WERI-Rb-1 (cell line): ENCODE results near the gene SKP2.

ENCODE experiments used
- DNase-seq: peaks from one replicate; pipeline ENCODE4 v3.0.0-alpha.2; 2020
- H3K27ac ChIP-seq: fragments of 250-450 bp; sonication (Bioruptor Pico); 2 replicates; pipeline ENCODE4 v1.5.1; 2020; ENCODE audit warnings: mild to moderate bottlenecking, moderate library complexity
- H3K27me3 ChIP-seq: fragments of 250-450 bp; sonication (Bioruptor Pico); 2 replicates; pipeline ENCODE4 v1.5.1; 2021; ENCODE audit warnings: mild to moderate bottlenecking, low read depth, moderate library complexity; ENCODE audit not compliant: insufficient read depth, severe bottlenecking
- H3K36me3 ChIP-seq: fragments of 250-450 bp; sonication (Bioruptor Pico); 2 replicates; pipeline ENCODE4 v1.5.1; 2020; ENCODE audit warnings: mild to moderate bottlenecking, moderate library complexity
- H3K4me3 ChIP-seq: 2 replicates; pipeline ENCODE4 v1.5.1; 2011; ENCODE audit warnings: low read depth, mild to moderate bottlenecking, control low read depth, low read length
- H3K9me3 ChIP-seq: fragments of 250-450 bp; sonication (Bioruptor Pico); 2 replicates; pipeline ENCODE4 v1.5.1; 2021; ENCODE audit warnings: mild to moderate bottlenecking, moderate library complexity; ENCODE audit not compliant: severe bottlenecking
- TF ChIP-seq, protein P1 (sequence below): IDR thresholded peaks from 2 replicates; pipeline ENCODE4 v1.5.1; 2011; ENCODE audit warnings: low read depth, mild to moderate bottlenecking, control low read depth, inconsistent platforms, low read length

Gene SKP2

GRCh38 chr5:36153726-36154125 is 1.8 kb downstream of the SKP2 start:
- H3K9me3 ChIP-seq, result no peaks in the 10 kb centered on the region
- no peak overlapping the region; the same call in 1 of the 2 replicates for H3K4me3 ChIP-seq
- TF ChIP-seq, protein P1, sequence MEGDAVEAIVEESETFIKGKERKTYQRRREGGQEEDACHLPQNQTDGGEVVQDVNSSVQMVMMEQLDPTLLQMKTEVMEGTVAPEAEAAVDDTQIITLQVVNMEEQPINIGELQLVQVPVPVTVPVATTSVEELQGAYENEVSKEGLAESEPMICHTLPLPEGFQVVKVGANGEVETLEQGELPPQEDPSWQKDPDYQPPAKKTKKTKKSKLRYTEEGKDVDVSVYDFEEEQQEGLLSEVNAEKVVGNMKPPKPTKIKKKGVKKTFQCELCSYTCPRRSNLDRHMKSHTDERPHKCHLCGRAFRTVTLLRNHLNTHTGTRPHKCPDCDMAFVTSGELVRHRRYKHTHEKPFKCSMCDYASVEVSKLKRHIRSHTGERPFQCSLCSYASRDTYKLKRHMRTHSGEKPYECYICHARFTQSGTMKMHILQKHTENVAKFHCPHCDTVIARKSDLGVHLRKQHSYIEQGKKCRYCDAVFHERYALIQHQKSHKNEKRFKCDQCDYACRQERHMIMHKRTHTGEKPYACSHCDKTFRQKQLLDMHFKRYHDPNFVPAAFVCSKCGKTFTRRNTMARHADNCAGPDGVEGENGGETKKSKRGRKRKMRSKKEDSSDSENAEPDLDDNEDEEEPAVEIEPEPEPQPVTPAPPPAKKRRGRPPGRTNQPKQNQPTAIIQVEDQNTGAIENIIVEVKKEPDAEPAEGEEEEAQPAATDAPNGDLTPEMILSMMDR, result no peak
- H3K36me3 ChIP-seq, result peaks cover 66% of the 10 kb centered on the region
- no peaks in the 10 kb centered on the region for H3K27me3 ChIP-seq
- DNase-seq, result no peak
- peak overlapping the region; percentile 96; the same call in 1 of the 2 replicates for H3K27ac ChIP-seq

GRCh38 chr5:36155291-36155690 is 3.4 kb downstream of the SKP2 start:
- H3K36me3 ChIP-seq, result peaks cover 82% of the 10 kb centered on the region
- no peak for DNase-seq
- H3K4me3 ChIP-seq, result no peak overlapping the region
- no peaks in the 10 kb centered on the region for H3K27me3 ChIP-seq
- TF ChIP-seq, protein P1, result no peak
- H3K27ac ChIP-seq, result peak overlapping the region; percentile 76
- H3K9me3 ChIP-seq, result no peaks in the 10 kb centered on the region

GRCh38 chr5:36156121-36156601 is 4.2 kb downstream of the SKP2 start:
- DNase-seq, result peak; percentile 89
- H3K9me3 ChIP-seq, result no peaks in the 10 kb centered on the region
- peak overlapping the region; percentile 76 for H3K27ac ChIP-seq
- peaks cover 90% of the 10 kb centered on the region for H3K36me3 ChIP-seq
- no peaks in the 10 kb centered on the region for H3K27me3 ChIP-seq
- TF ChIP-seq, protein P1, result no peak
- H3K4me3 ChIP-seq, result no peak overlapping the region

GRCh38 chr5:36156619-36157018 is 4.7 kb downstream of the SKP2 start:
- Histone ChIP-seq H3K27me3 (no peaks in the 10 kb centered on the region), H3K4me3 (no peak overlapping the region), H3K9me3 (no peaks in the 10 kb centered on the region), H3K27ac (peak overlapping the region; percentile 65), H3K36me3 (peaks cover 92% of the 10 kb centered on the region)
- DNase-seq, result no peak
- TF ChIP-seq, protein P1, result no peak

GRCh38 chr5:36158144-36158543 is 6.2 kb downstream of the SKP2 start:
- TF ChIP-seq, protein P1, result no peak
- Histone ChIP-seq H3K9me3 (no peaks in the 10 kb centered on the region), H3K27me3 (no peaks in the 10 kb centered on the region), H3K27ac (peak overlapping the region; percentile 65), H3K4me3 (no peak overlapping the region), H3K36me3 (peaks cover 94% of the 10 kb centered on the region)
- peak; percentile 75 for DNase-seq

- H3K36me3 ChIP-seq, result peaks cover 94% of the 10 kb centered on the region
- H3K27me3 ChIP-seq, result no peaks in the 10 kb centered on the region
- H3K4me3 ChIP-seq, result no peak overlapping the region
- no peak for DNase-seq
- H3K27ac ChIP-seq, result no peak overlapping the region
- H3K9me3 ChIP-seq, result no peaks in the 10 kb centered on the region
- TF ChIP-seq, protein P1, result no peak
Measured at GRCh38 chr5:36160617-36161016, 8.7 kb downstream of the SKP2 start.
